MG63 (cell line): Measurements from ENCODE around the gene ZFHX2. TPM values are rescaled to one million over a fixed set of nuclear protein-coding genes. Genes with fewer than 3 reads are reported as not detected.
"Not testable (repeated sequence)": the region's sequence is repeated elsewhere in the genome, so short reads cannot be mapped to it uniquely, and the experiment has no call there.

Experiments
- DNase-seq: peaks from one replicate; pipeline ENCODE4 v3.0.0-alpha.2; 2020
- H3K27me3 ChIP-seq: fragments of 250-450 bp; sonication (Bioruptor Pico); 2 replicates; pipeline ENCODE4 v1.5.1; 2020; ENCODE audit warnings: mild to moderate bottlenecking, moderate library complexity
- H3K36me3 ChIP-seq: fragments of 250-450 bp; sonication (Bioruptor Pico); 2 replicates; pipeline ENCODE4 v1.5.1; 2020; ENCODE audit warnings: mild to moderate bottlenecking, moderate library complexity
- H3K4me3 ChIP-seq: fragments of 250-450 bp; sonication (Bioruptor Pico); 2 replicates; pipeline ENCODE4 v1.5.1; 2020; ENCODE audit warnings: mild to moderate bottlenecking, moderate library complexity
- H3K9me3 ChIP-seq: fragments of 250-450 bp; sonication (Bioruptor Pico); 2 replicates; pipeline ENCODE4 v1.5.1; 2020; ENCODE audit warnings: mild to moderate bottlenecking, moderate library complexity
- total RNA-seq: library from RNA; depleted of rRNA; stranded (reverse); fragments of >200 nt; shearing (Covaris generic); gene quantifications from 2 replicates; pipeline ENCODE4 v1.2.3, GENCODE V29; 2014; ENCODE audit warnings: low replicate concordance

The ZFHX2 gene
- total RNA-seq, 1 experiment from 2014 or later, result not detected

GRCh38 chr14:23537351-23538049 is 14.1 kb downstream of the ZFHX2 start:
- DNase-seq, result no peak

GRCh38 chr14:23536906-23537305 is 14.7 kb downstream of the ZFHX2 start:
- not testable (repeated sequence) for H3K4me3 ChIP-seq, H3K27me3 ChIP-seq, DNase-seq, H3K9me3 ChIP-seq, H3K36me3 ChIP-seq

More at GRCh38 chr14:23537351-23538049, 14.1 kb downstream of the ZFHX2 start:
- Histone ChIP-seq H3K36me3 (no peaks in the 10 kb centered on the region), H3K27me3 (no peaks in the 10 kb centered on the region), H3K9me3 (no peaks in the 10 kb centered on the region), H3K4me3 (no peak overlapping the region)

- Histone ChIP-seq H3K27me3 (no peaks in the 10 kb centered on the region), H3K9me3 (no peaks in the 10 kb centered on the region), H3K36me3 (no peaks in the 10 kb centered on the region), H3K4me3 (no peak overlapping the region)
- DNase-seq, result no peak
These were observed 15.1 kb downstream of the ZFHX2 start for GRCh38 chr14:23536494-23536893.

- no peak for DNase-seq
- no peaks in the 10 kb centered on the region for H3K36me3 ChIP-seq
- no peaks in the 10 kb centered on the region for H3K27me3 ChIP-seq
- H3K4me3 ChIP-seq, result no peak overlapping the region
- H3K9me3 ChIP-seq, result no peaks in the 10 kb centered on the region
These were observed 15.6 kb downstream of the ZFHX2 start for GRCh38 chr14:23535943-23536342.

- Histone ChIP-seq H3K27me3 (no peaks in the 10 kb centered on the region), H3K9me3 (no peaks in the 10 kb centered on the region), H3K4me3 (no peak overlapping the region), H3K36me3 (no peaks in the 10 kb centered on the region)
- no peak for DNase-seq
These were observed 17.7 kb downstream of the ZFHX2 start for GRCh38 chr14:23533652-23534435.

GRCh38 chr14:23532658-23533057 is 18.9 kb downstream of the ZFHX2 start:
- no peaks in the 10 kb centered on the region for H3K9me3 ChIP-seq
- no peaks in the 10 kb centered on the region for H3K27me3 ChIP-seq
- H3K36me3 ChIP-seq, result no peaks in the 10 kb centered on the region
- no peak overlapping the region for H3K4me3 ChIP-seq
- DNase-seq, result no peak

- no peak overlapping the region for H3K4me3 ChIP-seq
- H3K36me3 ChIP-seq, result no peaks in the 10 kb centered on the region
- DNase-seq, result no peak
- no peaks in the 10 kb centered on the region for H3K9me3 ChIP-seq
- H3K27me3 ChIP-seq, result no peaks in the 10 kb centered on the region
These were observed 20.2 kb downstream of the ZFHX2 start for GRCh38 chr14:23531391-23531790.

- no peak for DNase-seq
These were observed 21.1 kb downstream of the ZFHX2 start for GRCh38 chr14:23530375-23531055.

GRCh38 chr14:23529016-23529415 is 22.5 kb downstream of the ZFHX2 start:
- DNase-seq, result no peak
- H3K4me3 ChIP-seq, result no peak overlapping the region

More at GRCh38 chr14:23530375-23531055, 21.1 kb downstream of the ZFHX2 start:
- no peaks in the 10 kb centered on the region for H3K9me3 ChIP-seq
- no peak overlapping the region for H3K4me3 ChIP-seq
- no peaks in the 10 kb centered on the region for H3K36me3 ChIP-seq
- H3K27me3 ChIP-seq, result no peaks in the 10 kb centered on the region

GRCh38 chr14:23528555-23528954 is 23.0 kb downstream of the ZFHX2 start:
- no peak overlapping the region for H3K4me3 ChIP-seq
- DNase-seq, result no peak
- no peaks in the 10 kb centered on the region for H3K36me3 ChIP-seq
- no peaks in the 10 kb centered on the region for H3K9me3 ChIP-seq
- H3K27me3 ChIP-seq, result no peaks in the 10 kb centered on the region

More at GRCh38 chr14:23529016-23529415, 22.5 kb downstream of the ZFHX2 start:
- no peaks in the 10 kb centered on the region for H3K36me3 ChIP-seq
- H3K27me3 ChIP-seq, result no peaks in the 10 kb centered on the region
- H3K9me3 ChIP-seq, result no peaks in the 10 kb centered on the region

GRCh38 chr14:23525611-23526010 is 26.0 kb downstream of the ZFHX2 start:
- no peak for DNase-seq
- H3K4me3 ChIP-seq, result no peak overlapping the region
- H3K9me3 ChIP-seq, result no peaks in the 10 kb centered on the region

GRCh38 chr14:23524954-23525353 is 26.6 kb downstream of the ZFHX2 start:
- no peak for DNase-seq
- Histone ChIP-seq H3K4me3 (no peak overlapping the region), H3K9me3 (no peaks in the 10 kb centered on the region), H3K36me3 (no peaks in the 10 kb centered on the region), H3K27me3 (no peaks in the 10 kb centered on the region)

More at GRCh38 chr14:23525611-23526010, 26.0 kb downstream of the ZFHX2 start:
- no peaks in the 10 kb centered on the region for H3K27me3 ChIP-seq
- H3K36me3 ChIP-seq, result no peaks in the 10 kb centered on the region

- Histone ChIP-seq H3K36me3 (no peaks in the 10 kb centered on the region), H3K9me3 (no peaks in the 10 kb centered on the region), H3K27me3 (no peaks in the 10 kb centered on the region), H3K4me3 (no peak overlapping the region)
- no peak for DNase-seq
These were observed 28.1 kb downstream of the ZFHX2 start for GRCh38 chr14:23523229-23524016.

- DNase-seq, result no peak
- no peaks in the 10 kb centered on the region for H3K36me3 ChIP-seq
These were observed 28.8 kb downstream of the ZFHX2 start for GRCh38 chr14:23522643-23523198.

GRCh38 chr14:23521785-23522640 is 29.6 kb downstream of the ZFHX2 start:
- H3K4me3 ChIP-seq, result no peak overlapping the region
- H3K36me3 ChIP-seq, result no peaks in the 10 kb centered on the region
- no peaks in the 10 kb centered on the region for H3K27me3 ChIP-seq
- no peak for DNase-seq
- H3K9me3 ChIP-seq, result no peaks in the 10 kb centered on the region

More at GRCh38 chr14:23522643-23523198, 28.8 kb downstream of the ZFHX2 start:
- Histone ChIP-seq H3K27me3 (no peaks in the 10 kb centered on the region), H3K4me3 (no peak overlapping the region), H3K9me3 (no peaks in the 10 kb centered on the region)
